ENCODE data around the gene ITGB8.

ITGB8 gene

DNA sequence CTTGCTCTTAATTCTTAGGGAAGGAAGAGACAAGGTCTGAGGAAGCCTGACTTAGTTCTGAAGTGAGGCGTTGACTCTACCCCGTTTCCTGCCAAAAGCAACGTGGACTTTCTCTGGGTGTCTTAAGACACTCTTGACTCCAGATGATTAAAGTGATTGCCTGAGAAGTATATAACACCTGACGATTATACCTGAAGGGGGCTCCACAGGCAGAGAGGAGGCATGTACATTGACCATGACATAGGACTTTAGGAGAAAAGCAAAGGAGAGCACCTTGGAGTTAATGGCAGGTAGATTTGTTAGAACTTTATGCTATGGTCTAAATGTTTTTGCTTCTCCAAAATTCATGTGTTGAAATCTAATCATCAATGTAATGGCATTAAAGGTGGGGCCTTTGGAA is 15.9 kb downstream of the ITGB8 start:
- no peaks in the 10 kb centered on the region for H3K27me3 Mint-ChIP-seq
- no peak for ATAC-seq
- H3K27ac Mint-ChIP-seq, result no peak overlapping the region
- H3K9me3 Mint-ChIP-seq, result no peaks in the 10 kb centered on the region
- H3K36me3 Mint-ChIP-seq, result no peaks in the 10 kb centered on the region
- no peak overlapping the region for H3K4me3 Mint-ChIP-seq
- no peaks in the 10 kb centered on the region for H3K4me1 Mint-ChIP-seq

DNA sequence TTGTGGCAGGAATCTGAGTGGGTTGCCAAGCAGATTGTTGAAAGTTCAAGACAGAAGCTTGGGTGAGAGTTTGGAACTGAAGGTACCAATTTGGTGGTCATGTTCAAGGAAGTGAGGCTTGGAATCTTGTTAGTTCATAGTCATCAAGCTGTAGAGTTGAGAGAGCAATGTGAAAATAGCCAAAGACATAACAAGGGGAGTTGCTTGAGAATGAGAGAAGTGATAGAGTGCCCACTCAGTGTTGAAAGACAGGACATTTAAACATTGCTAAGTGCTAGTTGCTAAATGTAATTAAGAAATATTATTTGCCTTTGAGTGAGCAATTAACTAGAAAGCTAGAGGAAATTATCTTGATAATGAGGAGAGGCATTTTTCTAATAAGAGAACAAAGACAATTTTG is 17.0 kb downstream of the ITGB8 start:
- H3K4me3 Mint-ChIP-seq, result no peak overlapping the region
- H3K36me3 Mint-ChIP-seq, result no peaks in the 10 kb centered on the region
- no peak for ATAC-seq

DNA sequence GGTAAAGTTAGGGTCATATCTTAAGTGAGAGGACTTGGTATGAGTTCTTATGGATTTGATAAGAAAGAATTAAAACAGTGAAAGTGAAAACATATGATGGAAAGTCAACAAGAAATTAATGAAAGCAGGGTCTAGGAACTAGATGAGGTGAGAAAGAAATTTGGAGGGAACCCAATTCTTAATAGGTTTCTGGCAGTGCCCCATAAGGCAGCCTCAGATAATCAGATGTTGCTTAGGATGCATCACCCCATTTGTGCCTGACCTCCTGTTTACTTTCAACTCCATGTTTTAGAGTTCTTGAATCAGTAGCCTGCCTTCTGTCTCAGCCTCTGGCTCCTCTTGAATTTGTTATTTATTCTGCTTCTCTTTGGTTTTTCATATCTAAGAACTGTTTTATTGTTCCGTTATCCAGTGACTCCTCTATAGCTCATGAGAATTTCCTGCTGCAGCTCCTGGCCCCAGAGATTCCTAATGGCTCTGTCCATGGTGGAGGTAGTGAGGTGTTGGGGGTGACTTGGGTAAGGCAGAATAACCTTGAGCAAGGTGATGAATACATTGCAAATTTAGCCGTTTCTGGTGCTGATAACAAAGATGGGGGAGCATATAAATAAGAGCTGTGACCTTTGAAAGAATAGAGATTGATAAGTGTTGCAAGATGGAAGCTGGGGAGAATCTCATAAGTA is 17.6 kb downstream of the ITGB8 start:
- no peak overlapping the region for H3K27ac Mint-ChIP-seq
- no peaks in the 10 kb centered on the region for H3K27me3 Mint-ChIP-seq
- H3K36me3 Mint-ChIP-seq, result no peaks in the 10 kb centered on the region
- no peaks in the 10 kb centered on the region for H3K4me1 Mint-ChIP-seq
- H3K9me3 Mint-ChIP-seq, result no peaks in the 10 kb centered on the region
- no peak for ATAC-seq
- H3K4me3 Mint-ChIP-seq, result no peak overlapping the region

More for the DNA sequence above, 17.0 kb downstream of the ITGB8 start:
- no peaks in the 10 kb centered on the region for H3K9me3 Mint-ChIP-seq
- no peaks in the 10 kb centered on the region for H3K4me1 Mint-ChIP-seq
- no peaks in the 10 kb centered on the region for H3K27me3 Mint-ChIP-seq
- no peak overlapping the region for H3K27ac Mint-ChIP-seq

DNA sequence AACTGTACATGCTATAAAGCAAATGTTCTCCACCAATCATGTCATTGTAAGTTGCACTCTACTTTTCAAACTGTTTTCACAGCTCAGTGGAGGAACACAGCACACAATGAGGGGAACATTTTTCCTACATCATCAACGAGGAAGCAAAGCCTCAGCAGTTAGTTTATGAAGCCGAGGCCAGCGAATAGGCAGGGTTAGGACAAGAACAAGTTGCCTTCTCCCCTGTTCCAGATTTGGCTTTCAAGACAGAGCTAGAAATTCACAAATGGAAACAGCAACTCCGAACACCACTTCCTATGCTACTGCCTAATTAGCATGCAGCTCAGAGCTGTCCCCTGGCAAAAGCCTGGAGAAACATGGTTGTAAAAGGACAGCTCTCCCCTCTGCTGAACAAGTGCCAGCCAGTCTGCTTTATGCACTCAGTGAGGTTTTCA is 19.8 kb downstream of the ITGB8 start:
- Mint-ChIP-seq H3K4me3 (no peak overlapping the region), H3K27ac (no peak overlapping the region), H3K4me1 (no peaks in the 10 kb centered on the region), H3K9me3 (no peaks in the 10 kb centered on the region), H3K36me3 (no peaks in the 10 kb centered on the region), H3K27me3 (no peaks in the 10 kb centered on the region)
- no peak for ATAC-seq

DNA sequence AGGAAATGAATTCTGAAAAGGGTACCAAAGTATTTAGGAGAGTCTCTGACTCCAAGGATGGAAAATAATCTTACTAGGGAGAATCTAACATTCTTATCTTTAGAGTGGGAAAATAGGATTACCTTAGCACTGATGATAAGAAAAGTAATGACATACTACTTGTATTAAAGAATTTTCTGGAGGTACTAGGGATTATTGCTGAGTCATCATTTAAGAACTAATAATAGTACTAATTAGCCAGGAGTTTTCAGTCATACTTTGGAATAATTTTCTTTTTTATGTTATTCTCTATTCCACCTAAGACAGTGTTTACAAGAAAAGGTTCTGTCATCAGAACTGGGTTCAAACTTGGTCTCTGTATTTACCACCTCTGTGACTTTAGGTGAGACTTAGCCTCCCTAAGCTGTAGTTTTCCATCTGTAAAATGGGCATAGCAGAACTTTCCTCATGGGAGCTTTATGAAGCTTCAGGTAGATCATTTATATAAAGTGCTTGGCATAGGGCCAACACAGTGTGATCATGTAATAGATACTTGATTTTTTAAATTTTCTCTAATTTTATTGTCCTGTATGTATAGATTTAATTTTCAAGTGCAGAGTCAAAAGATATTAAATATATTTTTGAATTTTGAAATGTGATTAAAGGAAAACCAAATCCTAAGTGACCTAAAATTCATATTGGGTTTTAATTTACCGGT is 20.4 kb downstream of the ITGB8 start:
- Mint-ChIP-seq H3K9me3 (no peaks in the 10 kb centered on the region), H3K27ac (no peak overlapping the region), H3K4me3 (no peak overlapping the region), H3K4me1 (no peaks in the 10 kb centered on the region), H3K36me3 (no peaks in the 10 kb centered on the region), H3K27me3 (no peaks in the 10 kb centered on the region)
- ATAC-seq, result no peak

DNA sequence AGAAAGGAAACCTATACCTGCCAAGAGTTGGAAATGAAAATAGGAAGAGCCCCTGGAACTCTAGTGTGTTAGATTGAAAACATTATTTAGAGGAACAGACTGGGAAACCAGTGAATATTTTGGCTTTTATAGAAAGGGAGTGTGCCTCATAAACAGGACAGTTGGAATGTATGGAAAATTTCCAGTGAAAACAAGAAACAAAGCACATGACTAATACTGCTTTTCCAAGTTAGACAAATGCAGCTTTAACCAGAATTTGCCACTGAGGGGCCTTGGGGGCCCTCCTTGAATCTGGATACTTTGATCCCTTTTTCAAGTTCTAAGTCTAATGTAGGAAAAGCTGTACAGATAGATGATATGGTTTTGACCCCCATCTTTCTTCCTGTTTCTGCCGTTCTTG is 21.2 kb downstream of the ITGB8 start:
- Mint-ChIP-seq H3K27ac (no peak overlapping the region), H3K27me3 (no peaks in the 10 kb centered on the region), H3K36me3 (no peaks in the 10 kb centered on the region), H3K4me1 (no peaks in the 10 kb centered on the region), H3K4me3 (no peak overlapping the region), H3K9me3 (no peaks in the 10 kb centered on the region)
- no peak for ATAC-seq

DNA sequence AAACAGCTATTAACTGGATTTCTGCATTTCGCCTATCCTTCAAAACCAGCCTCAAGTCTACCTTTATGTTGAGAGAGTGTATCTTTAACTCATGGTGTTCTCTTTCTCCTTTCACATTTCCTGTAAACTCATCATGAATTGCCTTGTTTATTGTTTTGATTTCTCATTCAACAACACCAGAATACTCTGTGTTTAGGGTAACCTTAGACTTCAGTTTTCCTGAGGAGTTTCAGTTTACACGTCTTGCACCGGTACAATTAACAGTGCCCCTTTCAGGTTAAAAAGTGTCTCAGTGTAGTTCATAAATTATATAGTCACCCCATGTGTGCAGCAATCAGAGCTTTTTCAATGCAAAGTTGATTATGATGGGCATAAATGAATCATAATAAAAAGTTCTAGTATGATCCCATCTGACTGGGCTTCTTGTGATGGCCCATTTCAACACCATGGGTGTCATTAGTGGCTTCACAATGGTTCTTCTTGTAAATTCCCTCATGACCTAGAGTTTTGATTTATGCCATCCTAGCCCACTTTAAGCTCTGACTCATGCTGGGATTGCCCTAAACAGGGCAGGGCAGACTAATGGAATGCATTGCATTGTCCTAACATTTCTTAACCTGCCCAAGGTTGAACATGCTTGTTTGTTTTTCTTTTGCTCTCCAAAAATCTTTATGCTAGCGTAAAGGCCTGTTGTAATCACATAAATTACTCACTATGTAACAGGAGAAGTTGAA is 22.0 kb downstream of the ITGB8 start:
- Mint-ChIP-seq H3K27ac (no peak overlapping the region), H3K36me3 (no peaks in the 10 kb centered on the region), H3K27me3 (no peaks in the 10 kb centered on the region), H3K4me3 (no peak overlapping the region), H3K9me3 (no peaks in the 10 kb centered on the region), H3K4me1 (no peaks in the 10 kb centered on the region)
- ATAC-seq, result no peak

DNA sequence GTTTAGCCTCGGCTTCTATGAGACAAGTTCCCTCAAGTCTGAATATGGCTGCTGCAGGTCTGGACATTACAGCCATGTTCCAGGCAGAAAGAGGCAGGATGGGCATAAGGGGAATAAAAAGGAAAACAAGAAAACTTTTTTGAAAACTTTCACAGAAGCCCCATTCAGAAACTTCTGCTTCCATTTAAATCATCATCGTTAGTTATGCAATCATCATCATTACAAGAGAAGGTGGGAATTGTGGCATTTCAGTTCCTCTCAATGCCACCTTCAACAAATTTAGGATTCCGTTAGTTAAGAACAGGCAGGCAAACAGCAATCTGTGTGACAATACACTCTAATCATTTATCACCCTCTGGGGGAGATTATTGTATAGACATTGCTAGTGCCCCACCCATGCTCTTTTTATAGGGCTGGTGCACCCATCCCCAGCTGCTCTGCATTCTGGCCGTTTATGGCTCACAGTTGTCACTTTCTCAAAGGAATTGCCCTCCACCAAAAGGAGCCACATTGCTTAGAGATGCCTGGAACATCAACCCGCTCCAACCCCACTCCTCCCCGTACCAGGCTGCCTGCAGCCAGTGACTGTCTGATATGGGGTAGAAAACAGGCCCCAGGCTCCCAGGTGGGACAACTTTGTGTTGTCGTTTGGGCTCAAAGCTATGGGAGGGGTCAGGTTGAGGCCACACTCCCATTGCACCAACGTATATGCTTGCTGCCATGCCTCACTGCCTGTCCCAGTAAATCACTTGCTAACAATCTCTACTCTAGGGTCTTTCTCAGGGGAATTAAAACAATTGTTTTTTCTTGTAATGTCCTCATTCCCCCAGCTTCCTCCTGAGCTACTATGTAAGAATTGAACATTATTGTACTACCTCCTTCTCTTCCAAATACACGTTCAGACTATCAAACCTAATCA is 24.2 kb downstream of the ITGB8 start:
- Mint-ChIP-seq H3K9me3 (no peaks in the 10 kb centered on the region), H3K27ac (no peak overlapping the region), H3K36me3 (no peaks in the 10 kb centered on the region), H3K27me3 (no peaks in the 10 kb centered on the region), H3K4me3 (no peak overlapping the region), H3K4me1 (no peaks in the 10 kb centered on the region)
- peak; percentile 36 for ATAC-seq

DNA sequence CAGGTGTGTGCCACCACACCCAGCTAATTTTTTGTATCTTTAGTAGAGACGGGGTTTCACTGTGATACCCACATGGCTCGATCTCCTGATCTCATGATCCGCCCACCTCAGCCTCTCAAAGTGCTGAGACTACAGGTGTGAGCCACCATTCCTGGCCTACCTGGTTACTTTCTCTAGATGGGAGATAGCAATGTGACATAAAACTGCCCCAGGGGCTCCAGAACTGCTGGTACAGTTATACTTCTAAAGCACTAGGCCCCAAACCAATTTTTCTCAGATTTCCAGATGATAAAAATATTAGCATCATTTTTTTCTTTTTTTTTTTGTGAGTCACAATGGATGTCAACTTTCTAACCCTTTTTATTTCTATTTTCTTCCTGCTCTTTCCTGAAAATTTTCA is 27.4 kb downstream of the ITGB8 start:
- Mint-ChIP-seq H3K36me3 (no peaks in the 10 kb centered on the region), H3K27ac (no peak overlapping the region), H3K4me1 (no peaks in the 10 kb centered on the region), H3K9me3 (no peaks in the 10 kb centered on the region), H3K27me3 (peaks cover 5% of the 10 kb centered on the region), H3K4me3 (no peak overlapping the region)
- ATAC-seq, result no peak

DNA sequence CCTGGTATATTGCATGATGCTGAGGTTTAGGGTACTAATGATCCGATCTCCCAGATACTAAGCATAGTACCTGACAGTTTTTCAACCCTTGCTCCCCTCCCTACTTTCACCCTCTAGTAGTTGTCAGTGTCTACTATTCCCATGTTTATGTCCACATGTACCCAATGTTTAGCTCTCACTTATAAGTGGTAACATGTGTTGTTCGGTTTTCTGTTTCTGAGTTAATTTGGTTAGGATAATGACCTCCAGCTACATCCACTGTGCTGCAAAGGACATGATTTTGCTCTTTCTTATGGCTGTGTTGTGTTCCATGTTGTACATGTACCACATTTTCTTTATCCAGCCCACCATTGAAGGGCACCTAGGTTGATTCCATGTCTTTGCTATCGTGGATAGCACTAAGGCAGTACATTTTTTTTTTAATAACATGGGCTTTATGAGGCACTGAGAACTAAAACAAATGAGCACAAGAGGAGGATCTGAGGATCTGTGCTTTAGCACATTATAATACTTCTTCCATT is 28.1 kb downstream of the ITGB8 start:
- no peaks in the 10 kb centered on the region for H3K36me3 Mint-ChIP-seq
- H3K4me3 Mint-ChIP-seq, result no peak overlapping the region
- ATAC-seq, result no peak
- no peak overlapping the region for H3K27ac Mint-ChIP-seq
- no peaks in the 10 kb centered on the region for H3K4me1 Mint-ChIP-seq
- H3K27me3 Mint-ChIP-seq, result peaks cover 8% of the 10 kb centered on the region
- H3K9me3 Mint-ChIP-seq, result no peaks in the 10 kb centered on the region

DNA sequence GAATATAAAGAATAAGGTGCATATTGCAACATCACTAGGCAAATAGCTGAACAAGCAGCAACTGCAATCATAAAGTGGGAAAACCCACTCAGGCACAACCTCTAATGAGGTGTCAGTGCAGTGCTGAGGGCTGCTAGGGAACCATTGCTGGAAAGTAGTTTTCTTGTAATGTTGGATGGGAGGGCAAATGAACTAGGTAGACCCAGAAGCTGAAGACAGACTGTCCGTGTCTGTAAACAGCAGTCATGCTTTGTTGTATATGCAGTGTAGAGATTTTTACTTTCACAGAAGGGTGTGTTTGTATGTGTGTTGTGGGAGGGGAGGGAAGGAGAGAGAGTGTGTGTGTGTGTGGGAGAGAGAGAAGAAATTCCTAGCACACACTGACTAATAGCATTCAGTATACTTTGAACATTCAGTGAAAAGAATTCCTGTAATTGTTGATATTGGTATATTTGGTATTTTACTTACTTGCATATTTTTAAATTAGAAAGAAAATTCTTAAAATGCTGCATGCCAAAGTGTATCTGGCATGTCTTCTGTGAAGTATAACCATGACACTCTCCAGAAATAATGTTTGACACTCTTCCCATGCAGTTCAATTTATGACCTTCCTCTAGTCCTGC is 28.8 kb downstream of the ITGB8 start:
- no peaks in the 10 kb centered on the region for H3K4me1 Mint-ChIP-seq
- H3K9me3 Mint-ChIP-seq, result no peaks in the 10 kb centered on the region
- no peak overlapping the region for H3K4me3 Mint-ChIP-seq
- ATAC-seq, result no peak
- H3K27me3 Mint-ChIP-seq, result peaks cover 10% of the 10 kb centered on the region
- no peaks in the 10 kb centered on the region for H3K36me3 Mint-ChIP-seq
- H3K27ac Mint-ChIP-seq, result no peak overlapping the region

DNA sequence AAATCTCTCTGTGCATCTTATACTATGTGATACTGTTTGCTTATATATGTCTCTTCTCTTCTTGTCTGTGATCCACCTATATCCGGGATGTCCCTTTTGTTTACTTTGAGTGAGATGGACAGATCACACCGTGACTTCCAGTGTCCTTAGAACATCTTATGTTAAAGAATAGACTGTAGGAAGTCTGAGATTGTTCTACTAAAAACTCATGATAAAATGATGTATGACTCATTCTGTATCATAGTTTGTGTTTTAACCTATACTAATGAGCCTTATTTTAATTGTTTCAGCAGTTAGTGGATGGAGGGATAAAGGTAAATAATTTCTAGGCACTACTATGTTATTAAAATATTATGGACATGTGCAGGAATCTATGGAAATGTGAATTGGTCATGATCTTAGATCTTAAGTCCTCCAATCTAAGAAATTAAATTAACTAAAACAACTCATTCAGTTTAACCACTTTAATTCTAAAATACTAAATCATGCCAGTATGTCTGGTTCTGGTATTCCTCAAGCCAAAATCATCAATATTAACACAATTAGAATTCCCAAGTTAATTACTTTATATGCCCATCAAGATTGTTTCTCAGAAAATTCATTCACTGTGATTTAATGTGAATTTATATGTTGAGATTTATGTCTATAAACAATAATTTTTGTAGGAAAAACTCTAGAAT is 32.0 kb downstream of the ITGB8 start:
- H3K9me3 Mint-ChIP-seq, result no peaks in the 10 kb centered on the region
- H3K27me3 Mint-ChIP-seq, result peaks cover 18% of the 10 kb centered on the region
- no peak overlapping the region for H3K27ac Mint-ChIP-seq
- H3K36me3 Mint-ChIP-seq, result no peaks in the 10 kb centered on the region
- no peak for ATAC-seq
- no peak overlapping the region for H3K4me3 Mint-ChIP-seq
- no peaks in the 10 kb centered on the region for H3K4me1 Mint-ChIP-seq

DNA sequence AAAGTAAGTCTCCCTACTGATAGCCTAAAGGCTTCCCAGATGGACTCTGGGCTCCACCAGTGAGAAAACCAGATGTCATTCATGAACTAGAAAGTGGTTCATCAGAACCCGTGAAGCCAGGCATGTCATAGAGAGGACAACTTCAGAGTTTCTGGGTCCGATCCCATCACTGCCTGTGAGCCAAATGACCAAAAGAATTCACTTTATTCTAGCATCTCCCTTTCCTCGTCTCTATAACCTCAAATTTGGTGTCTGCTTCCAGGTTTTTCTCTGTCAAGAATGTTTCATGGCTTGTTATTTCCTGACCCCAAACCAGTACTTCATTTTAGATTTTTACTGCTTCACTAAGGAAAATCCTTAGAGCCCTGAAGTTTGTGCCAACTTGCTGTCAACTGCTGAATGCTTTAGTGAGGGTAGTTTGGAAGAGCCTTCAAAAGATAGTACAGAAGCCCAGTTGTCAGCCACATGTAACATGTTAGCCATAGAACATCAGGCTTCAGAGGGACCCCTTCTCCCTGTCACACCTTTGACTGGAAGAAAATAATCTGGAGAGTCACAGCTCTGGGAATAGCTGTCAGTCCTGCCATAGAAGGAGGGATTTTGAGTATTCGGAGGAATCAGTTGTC is 34.0 kb downstream of the ITGB8 start:
- no peaks in the 10 kb centered on the region for H3K4me1 Mint-ChIP-seq
- no peaks in the 10 kb centered on the region for H3K36me3 Mint-ChIP-seq
- no peak overlapping the region for H3K27ac Mint-ChIP-seq
- no peak overlapping the region for H3K4me3 Mint-ChIP-seq
- peaks cover 31% of the 10 kb centered on the region for H3K27me3 Mint-ChIP-seq
- H3K9me3 Mint-ChIP-seq, result no peaks in the 10 kb centered on the region
- ATAC-seq, result no peak

DNA sequence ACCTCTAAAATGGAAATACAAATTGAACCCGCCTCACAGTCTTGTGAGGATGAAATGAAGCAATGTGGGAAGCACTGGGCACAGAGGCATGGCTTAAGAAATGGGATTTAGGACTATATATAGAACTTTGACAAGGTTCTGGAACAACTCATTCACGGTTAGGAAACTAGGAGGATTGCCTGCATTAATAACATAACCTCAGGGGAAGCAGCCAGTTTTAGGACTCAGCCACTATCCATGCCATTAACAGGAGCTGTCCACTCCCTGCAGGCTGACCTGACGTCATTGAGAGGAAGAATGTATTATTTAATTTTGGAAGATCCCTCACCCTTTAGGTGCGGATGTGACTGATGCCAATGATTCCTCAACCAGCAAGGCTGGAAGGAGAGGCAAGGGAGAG is 34.8 kb downstream of the ITGB8 start:
- Mint-ChIP-seq H3K9me3 (no peaks in the 10 kb centered on the region), H3K27me3 (peaks cover 31% of the 10 kb centered on the region), H3K27ac (no peak overlapping the region), H3K4me3 (no peak overlapping the region), H3K4me1 (no peaks in the 10 kb centered on the region), H3K36me3 (no peaks in the 10 kb centered on the region)
- ATAC-seq, result no peak

Measured in stimulated activated memory B cell treated with anti-CD40 and anti-IgM and Interleukin-4, amounts not matched to agents 10 μg/mL and 1 μg/mL and 100 μg/mL, for 72 hours (primary cell).